Stimulated activated memory B cell treated with anti-CD40 and anti-IgM and Interleukin-4, amounts not matched to agents 10 μg/mL and 1 μg/mL and 100 μg/mL, for 72 hours (primary cell): ENCODE results near the gene PKDCC.
"Not testable (repeated sequence)": the region's sequence is repeated elsewhere in the genome, so short reads cannot be mapped to it uniquely, and the experiment has no call there.

Experiments
- ATAC-seq: fragments of 150-1000 bp; cut with Tn5 transposase; 2 replicates; pipeline ENCODE4 v1.10.0; 2021
- H3K27ac Mint-ChIP-seq: one replicate; pipeline ENCODE4 v1.8.0; 2022; ENCODE audit warnings: mild to moderate bottlenecking, mixed read lengths
- H3K27me3 Mint-ChIP-seq: one replicate; pipeline ENCODE4 v1.8.0; 2022; ENCODE audit warnings: mixed read lengths
- H3K36me3 Mint-ChIP-seq: one replicate; pipeline ENCODE4 v1.8.0; 2022; ENCODE audit warnings: mixed read lengths
- H3K4me1 Mint-ChIP-seq: one replicate; pipeline ENCODE4 v1.8.0; 2022; ENCODE audit warnings: mixed read lengths
- H3K4me3 Mint-ChIP-seq: one replicate; pipeline ENCODE4 v1.8.0; 2022; ENCODE audit warnings: mild to moderate bottlenecking, moderate library complexity, mixed read lengths
- H3K9me3 Mint-ChIP-seq: one replicate; pipeline ENCODE4 v1.8.0; 2022; ENCODE audit warnings: mixed read lengths

Gene PKDCC

DNA sequence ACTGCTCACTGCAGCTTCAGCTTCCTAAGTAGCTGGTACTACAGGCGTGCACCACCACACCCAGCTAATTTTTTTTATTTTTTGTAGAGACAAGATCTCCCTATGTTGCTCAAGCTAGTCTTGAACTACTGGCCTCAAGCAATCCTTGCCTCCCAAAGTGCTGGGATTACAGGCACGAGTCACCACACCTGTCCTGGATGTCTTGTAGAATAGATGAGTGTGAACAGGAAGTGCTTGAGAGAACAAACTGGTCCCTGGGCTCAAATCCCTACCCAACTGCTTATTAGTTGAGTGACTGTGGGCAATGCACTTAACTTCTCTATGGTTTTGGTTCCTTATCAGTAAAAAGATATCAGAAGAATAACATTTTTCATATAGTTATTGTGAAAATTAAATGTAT lies 34.2 kb downstream of the PKDCC start:
- Mint-ChIP-seq H3K9me3 (no peaks in the 10 kb centered on the region), H3K27ac (no peak overlapping the region), H3K4me3 (no peak overlapping the region), H3K27me3 (peaks cover 25% of the 10 kb centered on the region), H3K36me3 (no peaks in the 10 kb centered on the region), H3K4me1 (peaks cover 14% of the 10 kb centered on the region)
- ATAC-seq: no peak

DNA sequence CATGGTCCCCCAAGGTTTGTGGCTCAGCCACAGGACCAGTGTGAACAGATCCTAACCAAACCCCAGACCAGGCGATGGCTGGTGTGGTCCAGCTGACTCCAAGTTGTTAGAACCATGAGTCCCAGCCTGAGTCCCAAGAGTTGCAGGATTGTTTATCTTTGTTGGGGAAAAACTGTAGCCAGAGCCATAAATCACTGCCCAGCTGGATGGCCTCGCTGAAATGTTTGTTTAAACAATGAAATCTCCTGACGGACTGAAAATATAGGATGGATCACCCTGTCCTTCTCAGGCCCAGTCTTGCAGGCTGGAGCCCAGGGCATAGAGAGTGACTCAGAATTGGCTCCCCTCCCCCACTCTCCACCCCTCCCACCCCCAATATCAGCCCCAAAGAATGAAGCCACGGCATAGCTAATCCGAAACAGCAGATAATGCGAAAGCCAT lies 36.4 kb downstream of the PKDCC start:
- ATAC-seq: no peak
- Mint-ChIP-seq H3K9me3 (no peaks in the 10 kb centered on the region), H3K27ac (no peak overlapping the region), H3K4me3 (no peak overlapping the region), H3K27me3 (peaks cover 12% of the 10 kb centered on the region), H3K4me1 (peaks cover 14% of the 10 kb centered on the region), H3K36me3 (no peaks in the 10 kb centered on the region)

DNA sequence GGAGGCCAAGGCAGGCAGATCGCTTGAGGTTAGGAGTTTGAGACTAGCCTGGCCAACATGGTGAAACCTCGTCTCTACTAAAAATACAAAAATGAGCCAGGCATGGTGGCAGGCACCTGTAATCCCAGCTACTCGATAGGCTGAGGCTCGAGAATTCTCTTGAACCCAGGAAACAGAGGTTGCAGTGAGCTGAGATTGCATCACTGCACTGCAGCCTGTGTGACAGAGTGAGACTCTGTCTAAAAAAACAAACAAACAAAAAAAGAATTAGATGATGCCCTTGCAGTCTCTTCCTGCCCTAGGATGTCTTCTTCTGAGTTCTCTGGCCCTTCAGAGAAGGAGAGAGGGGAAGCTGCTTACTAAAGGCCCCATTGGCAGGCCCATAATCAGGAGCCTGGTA lies 37.2 kb downstream of the PKDCC start:
- not testable (repeated sequence) for H3K27me3 Mint-ChIP-seq, H3K36me3 Mint-ChIP-seq

DNA sequence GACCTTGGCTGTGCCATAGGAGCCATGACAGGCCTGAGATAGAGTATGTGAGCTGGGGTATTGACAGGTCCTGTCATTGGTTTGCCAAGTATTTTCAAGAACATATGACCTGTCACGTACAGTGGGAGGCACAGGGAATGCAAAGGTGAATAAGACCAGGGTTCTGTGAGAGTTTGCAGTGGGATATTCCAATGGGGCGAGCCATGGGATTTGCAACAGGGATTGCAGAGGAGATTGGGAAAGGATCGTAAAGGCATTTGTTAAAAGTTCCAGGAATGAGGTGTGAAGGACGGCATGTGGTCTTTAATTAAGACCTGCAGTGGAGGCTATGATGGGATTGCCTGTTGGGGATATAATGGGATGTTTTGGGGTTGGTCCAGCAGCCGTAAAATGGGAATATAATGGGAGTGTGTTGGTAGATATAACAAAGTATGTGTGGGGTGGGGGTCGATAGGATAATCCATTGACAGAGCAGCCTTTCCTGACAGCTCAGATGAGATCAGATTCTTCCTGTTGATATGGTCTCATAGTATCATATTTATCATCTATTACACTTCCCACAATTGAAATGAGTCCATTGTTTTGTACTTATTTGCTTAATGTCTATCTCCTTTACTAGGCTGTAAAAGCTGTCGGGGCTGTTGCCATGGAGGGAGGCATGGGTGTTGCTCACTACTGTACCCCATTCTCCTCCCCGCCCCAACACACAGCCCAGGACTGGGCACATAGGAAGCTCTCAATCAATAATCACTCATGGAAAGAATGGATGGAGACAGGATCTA lies 38.1 kb downstream of the PKDCC start:
- Mint-ChIP-seq H3K4me3 (no peak overlapping the region), H3K9me3 (no peaks in the 10 kb centered on the region), H3K27me3 (no peaks in the 10 kb centered on the region), H3K27ac (no peak overlapping the region), H3K4me1 (peaks cover 14% of the 10 kb centered on the region), H3K36me3 (no peaks in the 10 kb centered on the region)
- ATAC-seq: peak; percentile 8

More for the DNA sequence above, 37.2 kb downstream of the PKDCC start:
- peaks cover 14% of the 10 kb centered on the region for H3K4me1 Mint-ChIP-seq
- not testable (repeated sequence) for H3K4me3 Mint-ChIP-seq, H3K9me3 Mint-ChIP-seq, H3K27ac Mint-ChIP-seq, ATAC-seq

DNA sequence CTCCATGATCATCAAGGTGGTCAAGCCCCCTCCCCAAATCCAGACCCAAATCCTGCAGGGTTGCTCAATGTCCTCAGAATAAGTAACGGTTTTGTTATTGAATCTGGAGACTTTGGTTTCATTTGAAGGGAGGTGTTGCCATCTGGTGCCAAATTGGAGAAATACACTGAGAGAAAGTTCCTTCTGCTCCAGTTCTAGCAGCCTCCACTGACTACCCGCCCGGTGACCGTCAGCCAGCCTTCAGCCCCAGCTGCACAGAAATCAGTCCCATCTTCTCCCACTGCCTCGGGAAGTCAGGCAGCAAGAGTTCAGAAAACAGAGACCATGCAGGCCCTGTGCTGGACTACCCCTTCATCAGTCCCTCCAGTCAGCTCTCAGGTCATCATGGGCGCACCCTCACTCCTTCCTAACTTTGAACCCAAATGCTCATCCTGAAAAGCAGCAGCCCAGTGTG lies 38.7 kb downstream of the PKDCC start:
- Mint-ChIP-seq H3K36me3 (no peaks in the 10 kb centered on the region), H3K4me3 (no peak overlapping the region), H3K9me3 (no peaks in the 10 kb centered on the region), H3K4me1 (peaks cover 14% of the 10 kb centered on the region), H3K27ac (no peak overlapping the region), H3K27me3 (no peaks in the 10 kb centered on the region)
- peak; percentile 20 for ATAC-seq

DNA sequence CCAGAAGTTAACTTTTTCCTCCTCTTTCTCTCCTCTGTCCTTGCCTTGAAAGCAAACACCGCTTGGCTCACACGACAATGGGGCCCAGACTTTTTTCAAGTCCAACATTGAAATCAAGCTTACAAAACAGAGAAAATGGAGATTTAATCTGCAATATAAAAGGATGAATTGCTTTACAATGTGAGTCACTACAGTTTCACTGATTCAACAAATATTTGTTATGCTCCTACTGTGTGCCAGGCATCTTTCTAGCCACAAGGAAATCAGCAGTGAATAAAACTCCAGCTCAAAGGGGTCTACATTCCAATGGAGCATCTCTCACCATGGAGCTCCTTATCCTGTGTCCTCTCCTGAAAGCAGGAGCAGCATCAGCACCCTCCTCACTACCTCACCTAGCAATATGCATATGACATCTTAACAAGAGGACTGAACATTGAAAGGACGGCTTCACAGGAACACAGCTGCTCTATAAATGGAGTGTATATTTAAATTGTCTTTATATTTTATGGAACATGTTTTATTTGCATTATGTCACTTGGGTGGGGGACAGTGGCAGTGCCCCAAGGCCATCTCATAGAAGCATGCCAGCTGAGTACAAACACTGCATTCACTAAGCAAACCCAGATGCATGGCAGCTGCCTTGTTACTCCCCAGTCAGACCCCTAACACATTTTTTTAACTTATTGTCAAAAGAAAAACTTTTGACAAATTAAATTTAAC lies 39.5 kb downstream of the PKDCC start:
- Mint-ChIP-seq H3K36me3 (no peaks in the 10 kb centered on the region), H3K9me3 (no peaks in the 10 kb centered on the region), H3K4me3 (no peak overlapping the region), H3K27ac (no peak overlapping the region), H3K27me3 (no peaks in the 10 kb centered on the region), H3K4me1 (peaks cover 14% of the 10 kb centered on the region)
- no peak for ATAC-seq

DNA sequence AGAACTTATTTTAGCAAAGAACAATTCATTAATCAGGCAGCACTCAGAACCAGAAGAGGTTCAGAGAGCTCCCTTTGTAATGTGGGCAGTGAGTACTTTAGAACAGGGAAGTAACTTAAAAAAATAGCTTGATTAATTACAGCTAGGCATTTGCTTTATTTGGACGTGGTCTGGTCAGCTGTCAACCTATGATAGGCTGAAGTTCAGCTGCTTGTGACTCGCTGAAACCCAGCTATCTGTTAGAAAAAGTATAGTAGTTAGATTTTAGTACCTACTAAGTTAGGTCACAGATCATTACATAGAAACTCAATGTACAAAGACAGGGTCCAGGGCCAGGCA lies 40.0 kb downstream of the PKDCC start:
- no peaks in the 10 kb centered on the region for H3K27me3 Mint-ChIP-seq
- no peak overlapping the region for H3K27ac Mint-ChIP-seq
- H3K4me3 Mint-ChIP-seq: no peak overlapping the region
- H3K9me3 Mint-ChIP-seq: no peaks in the 10 kb centered on the region
- no peaks in the 10 kb centered on the region for H3K36me3 Mint-ChIP-seq
- ATAC-seq: no peak
- peaks cover 10% of the 10 kb centered on the region for H3K4me1 Mint-ChIP-seq

DNA sequence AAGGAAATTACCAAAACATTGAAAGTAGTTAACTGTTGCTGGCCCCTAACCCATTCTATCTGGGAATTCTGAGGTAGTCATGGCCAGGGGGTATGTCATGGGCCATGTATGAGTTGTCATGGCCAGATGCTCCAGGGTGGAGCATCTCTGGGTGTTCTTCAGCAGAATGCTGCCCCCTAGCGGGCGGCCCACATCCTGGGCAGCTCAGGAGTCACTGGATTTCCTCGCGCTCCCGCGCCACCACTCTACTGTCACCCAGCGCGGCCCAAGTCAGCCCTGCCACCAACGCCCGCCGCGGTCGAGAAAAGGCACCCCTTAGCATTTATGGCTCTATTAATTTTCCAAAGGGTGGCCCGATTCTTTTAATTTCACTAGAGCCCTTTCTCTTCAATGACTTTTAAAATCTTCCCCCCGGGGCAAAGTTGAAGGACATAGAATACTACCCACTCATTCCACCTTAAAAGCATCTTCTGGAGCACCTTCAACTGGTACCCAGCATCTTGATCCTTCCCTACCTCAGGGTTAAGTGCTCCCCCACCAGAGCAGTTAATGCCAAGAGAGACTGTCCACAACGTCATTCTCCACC lies 41.6 kb downstream of the PKDCC start:
- Mint-ChIP-seq H3K9me3 (no peaks in the 10 kb centered on the region), H3K36me3 (no peaks in the 10 kb centered on the region), H3K4me1 (peaks cover 8% of the 10 kb centered on the region), H3K27me3 (no peaks in the 10 kb centered on the region), H3K27ac (no peak overlapping the region), H3K4me3 (no peak overlapping the region)
- peak; percentile 82 for ATAC-seq

DNA sequence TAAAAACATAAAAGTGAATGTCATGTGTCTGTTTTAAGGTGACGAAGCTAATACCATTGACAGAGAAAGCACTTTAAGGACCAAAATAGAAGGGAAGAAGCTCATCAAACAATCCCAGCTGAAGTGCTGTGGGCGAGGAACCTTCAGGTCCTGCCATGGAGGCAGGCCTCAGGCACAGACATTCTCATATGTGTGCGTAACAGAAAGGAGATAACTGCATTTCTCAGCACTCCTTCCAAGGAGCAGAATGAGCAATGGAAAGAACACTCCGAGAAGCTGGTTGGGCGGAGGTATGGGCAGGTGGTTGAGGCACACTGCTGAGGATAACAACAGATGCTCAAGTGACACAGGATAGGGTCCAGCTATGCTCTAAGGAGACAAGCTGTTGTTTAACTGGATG lies 42.4 kb downstream of the PKDCC start:
- peaks cover 8% of the 10 kb centered on the region for H3K4me1 Mint-ChIP-seq
- H3K36me3 Mint-ChIP-seq: no peaks in the 10 kb centered on the region
- H3K4me3 Mint-ChIP-seq: no peak overlapping the region
- no peaks in the 10 kb centered on the region for H3K27me3 Mint-ChIP-seq
- H3K27ac Mint-ChIP-seq: no peak overlapping the region
- H3K9me3 Mint-ChIP-seq: no peaks in the 10 kb centered on the region
- no peak for ATAC-seq

DNA sequence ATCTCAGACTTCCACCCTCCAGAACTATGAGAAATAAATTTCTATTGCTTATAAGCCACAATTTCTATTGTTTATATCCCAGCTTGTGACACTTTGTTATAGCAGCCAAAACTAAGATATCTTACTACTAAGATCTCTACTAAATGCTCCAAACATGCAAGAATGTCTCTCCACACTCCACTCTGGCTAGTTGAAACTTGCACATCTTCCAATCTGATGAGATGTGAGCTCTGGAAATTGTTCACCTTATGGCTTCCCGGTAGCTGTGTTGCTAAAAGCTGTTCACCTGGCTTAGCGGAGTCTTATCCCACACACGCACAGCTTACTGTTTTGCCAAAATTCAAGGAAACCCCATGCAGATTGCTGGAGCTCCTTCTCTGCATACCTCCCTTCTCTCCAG lies 43.9 kb downstream of the PKDCC start:
- ATAC-seq: no peak
- Mint-ChIP-seq H3K4me1 (peaks cover 4% of the 10 kb centered on the region), H3K4me3 (no peak overlapping the region), H3K27me3 (no peaks in the 10 kb centered on the region), H3K27ac (no peak overlapping the region), H3K36me3 (no peaks in the 10 kb centered on the region), H3K9me3 (no peaks in the 10 kb centered on the region)

DNA sequence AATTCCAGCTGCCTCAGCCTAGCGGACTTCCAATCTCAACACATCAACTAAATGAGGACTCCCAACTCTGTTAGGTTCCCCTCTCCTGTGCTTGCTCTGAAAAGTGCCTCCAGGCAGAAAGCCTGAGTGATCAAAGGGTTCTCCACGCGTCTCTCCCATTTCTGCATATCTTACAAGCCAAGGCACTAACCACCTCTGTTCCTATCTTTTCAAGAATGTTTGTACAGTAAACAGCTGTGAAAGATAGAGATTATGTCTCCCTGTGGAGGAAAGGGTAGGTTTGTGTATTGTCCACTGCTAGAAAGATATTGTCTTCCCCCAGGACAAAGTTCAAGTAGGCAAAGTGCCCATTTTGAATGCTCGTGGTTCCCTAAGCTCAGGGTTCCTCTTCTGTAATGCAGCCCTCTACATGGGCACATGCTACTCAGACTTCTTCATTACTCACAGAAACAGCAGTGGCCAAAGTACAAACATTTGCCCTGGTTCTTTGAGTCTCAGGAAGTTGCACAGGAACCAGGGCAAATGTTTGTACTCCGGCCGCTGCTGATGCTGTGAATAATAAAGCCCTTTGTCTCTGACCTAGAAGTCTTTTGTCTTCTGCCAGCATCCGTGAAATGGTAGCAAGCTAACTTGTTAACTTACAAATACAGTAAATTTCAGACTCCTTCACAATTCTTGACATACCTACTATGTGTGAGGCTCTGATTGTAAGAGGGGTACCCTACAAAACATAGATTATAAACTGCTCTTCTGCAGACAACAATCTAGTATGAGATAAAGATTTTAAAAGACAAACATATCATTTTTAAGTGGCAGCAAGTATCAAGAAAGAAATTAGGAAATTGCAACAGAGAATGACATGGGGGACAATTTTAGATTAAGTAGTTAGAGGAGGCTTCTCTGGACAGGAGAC lies 44.5 kb downstream of the PKDCC start:
- no peak overlapping the region for H3K4me3 Mint-ChIP-seq
- H3K27me3 Mint-ChIP-seq: no peaks in the 10 kb centered on the region
- peaks cover 8% of the 10 kb centered on the region for H3K4me1 Mint-ChIP-seq
- no peaks in the 10 kb centered on the region for H3K9me3 Mint-ChIP-seq
- no peaks in the 10 kb centered on the region for H3K36me3 Mint-ChIP-seq
- no peak overlapping the region for H3K27ac Mint-ChIP-seq
- no peak for ATAC-seq

DNA sequence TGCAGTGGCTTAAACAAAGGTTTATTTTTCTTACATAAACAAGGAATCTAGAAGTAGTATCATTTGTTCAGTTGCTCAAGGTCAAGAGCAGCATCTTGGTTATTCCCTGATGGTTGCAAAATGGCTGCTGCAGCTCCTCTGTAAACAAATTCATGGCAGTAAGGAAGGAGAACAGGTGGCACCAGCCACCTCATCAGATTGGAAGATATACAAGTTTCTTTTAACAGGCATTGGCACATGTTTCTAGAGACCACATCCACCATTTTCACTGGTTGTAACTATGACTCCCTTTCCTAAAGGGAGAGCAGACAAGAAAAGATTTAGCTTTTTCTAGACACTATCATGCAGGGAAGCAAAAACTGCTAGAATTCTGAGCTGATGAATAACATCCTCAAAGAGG lies 46.3 kb downstream of the PKDCC start:
- ATAC-seq: no peak
- Mint-ChIP-seq H3K27ac (no peak overlapping the region), H3K9me3 (no peaks in the 10 kb centered on the region)

DNA sequence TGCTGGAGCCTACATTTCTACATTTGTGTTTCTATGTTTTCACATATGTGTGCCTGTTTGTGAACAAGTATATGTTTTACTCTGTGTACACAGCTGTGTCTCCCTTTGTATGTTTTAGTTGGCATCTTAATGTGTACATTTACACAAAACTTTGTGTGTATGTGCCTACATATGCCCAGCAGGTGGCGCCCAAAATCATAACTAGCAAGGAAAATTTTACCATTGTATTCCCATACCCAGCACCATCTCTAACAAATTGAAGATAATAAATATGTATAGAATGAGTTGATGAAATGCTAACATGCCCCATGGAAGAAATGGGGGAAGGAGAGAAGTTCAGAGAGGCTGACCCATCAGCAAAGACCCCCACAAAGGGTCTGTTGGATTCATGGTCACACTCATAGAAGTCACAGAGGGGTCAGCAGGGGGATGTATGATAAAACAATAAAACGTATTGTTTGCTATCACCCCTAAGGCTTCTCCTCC lies 48.1 kb downstream of the PKDCC start:
- H3K4me1 Mint-ChIP-seq: peaks cover 44% of the 10 kb centered on the region
- ATAC-seq: no peak
- H3K4me3 Mint-ChIP-seq: no peak overlapping the region
- peaks cover 5% of the 10 kb centered on the region for H3K9me3 Mint-ChIP-seq
- no peak overlapping the region for H3K27ac Mint-ChIP-seq
- no peaks in the 10 kb centered on the region for H3K36me3 Mint-ChIP-seq
- H3K27me3 Mint-ChIP-seq: no peaks in the 10 kb centered on the region

More for the DNA sequence above, 46.3 kb downstream of the PKDCC start:
- Mint-ChIP-seq H3K36me3 (no peaks in the 10 kb centered on the region), H3K4me3 (no peak overlapping the region), H3K4me1 (peaks cover 26% of the 10 kb centered on the region), H3K27me3 (no peaks in the 10 kb centered on the region)

DNA sequence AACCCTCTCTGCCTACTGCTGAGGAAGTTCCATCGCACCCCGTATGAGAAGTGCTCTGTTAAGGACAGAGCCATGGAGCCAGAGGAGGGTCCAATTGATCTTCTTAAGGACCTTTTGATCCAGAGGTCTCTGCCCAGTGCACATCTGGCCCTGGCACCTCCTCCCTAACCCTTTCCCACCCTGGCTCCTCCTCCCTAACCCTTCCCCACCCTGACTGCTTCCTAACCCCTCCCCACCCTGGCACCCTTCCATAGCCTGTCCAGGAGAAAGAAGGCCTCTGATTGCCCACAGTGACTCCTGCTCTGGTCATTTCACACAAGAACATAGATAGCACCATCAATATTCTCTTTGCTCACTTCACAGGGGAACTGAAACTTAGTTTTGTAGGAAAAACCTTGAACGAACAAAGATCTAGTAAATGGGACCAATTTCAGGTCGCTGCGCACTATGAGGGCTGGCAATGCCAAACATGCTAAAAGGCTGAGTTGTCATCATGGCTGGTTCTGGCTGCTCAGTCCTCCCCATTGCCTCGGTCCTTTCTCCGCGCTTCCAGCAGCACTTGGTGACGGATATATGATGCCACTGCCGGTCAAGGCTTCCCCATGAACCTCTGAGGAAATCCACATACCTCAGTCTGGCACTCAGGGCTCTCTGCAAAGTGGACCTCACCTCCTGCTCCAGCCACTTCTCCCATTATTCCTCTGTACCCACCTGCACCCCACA lies 49.2 kb downstream of the PKDCC start:
- ATAC-seq: peak; percentile 1
- no peaks in the 10 kb centered on the region for H3K27me3 Mint-ChIP-seq
- H3K9me3 Mint-ChIP-seq: peaks cover 5% of the 10 kb centered on the region
- H3K4me3 Mint-ChIP-seq: no peak overlapping the region
- peaks cover 49% of the 10 kb centered on the region for H3K4me1 Mint-ChIP-seq
- H3K27ac Mint-ChIP-seq: no peak overlapping the region
- no peaks in the 10 kb centered on the region for H3K36me3 Mint-ChIP-seq
